HG03432 (cell line): Measurements from ENCODE around the gene ARSD.
"Not testable (repeated sequence)": the region's sequence is repeated elsewhere in the genome, so short reads cannot be mapped to it uniquely, and the experiment has no call there.

ENCODE experiments used
- ATAC-seq: cut with Tn5 transposase; IDR thresholded peaks from one replicate; pipeline ENCODE4 v1.9.1; 2021; ENCODE audit warnings: mild to moderate bottlenecking, moderate library complexity; ENCODE audit not compliant: unreplicated experiment

Gene ARSD

GRCh38 chrX:2933125-2933900 lies 4.2 kb upstream of the ARSD start:
- no peak for ATAC-seq

GRCh38 chrX:2931612-2932011 lies 2.5 kb upstream of the ARSD start:
- no peak for ATAC-seq

GRCh38 chrX:2931155-2931554 lies 2.0 kb upstream of the ARSD start:
- ATAC-seq, result no peak

- ATAC-seq, result no peak
Measured at GRCh38 chrX:2928191-2928582, 952 bp downstream of the ARSD start.

GRCh38 chrX:2926664-2927275 lies 2.4 kb downstream of the ARSD start:
- no peak for ATAC-seq

- not testable (repeated sequence) for ATAC-seq
Measured at GRCh38 chrX:2926255-2926654, 2.9 kb downstream of the ARSD start.

- ATAC-seq, result no peak
Measured at GRCh38 chrX:2924151-2924550, 5.0 kb downstream of the ARSD start.

GRCh38 chrX:2921750-2922149 lies 7.4 kb downstream of the ARSD start:
- no peak for ATAC-seq

- ATAC-seq, result no peak
Measured at GRCh38 chrX:2921193-2921592, 7.9 kb downstream of the ARSD start.

- no peak for ATAC-seq
Measured at GRCh38 chrX:2917767-2918166, 11.4 kb downstream of the ARSD start.

- no peak for ATAC-seq
Measured at GRCh38 chrX:2913118-2913517, 16.0 kb downstream of the ARSD start.

- no peak for ATAC-seq
Measured at GRCh38 chrX:2910109-2910508, 19.0 kb downstream of the ARSD start.

- no peak for ATAC-seq
Measured at GRCh38 chrX:2908125-2908685, 20.9 kb downstream of the ARSD start.

- no peak for ATAC-seq
Measured at GRCh38 chrX:2907295-2907694, 21.8 kb downstream of the ARSD start.

GRCh38 chrX:2903366-2903765 lies 25.8 kb downstream of the ARSD start:
- ATAC-seq, result no peak

GRCh38 chrX:2902841-2903240 lies 26.3 kb downstream of the ARSD start:
- no peak for ATAC-seq

GRCh38 chrX:2901367-2902036 lies 27.6 kb downstream of the ARSD start:
- ATAC-seq, result no peak

- ATAC-seq, result no peak
Measured at GRCh38 chrX:2898846-2899512, 30.2 kb downstream of the ARSD start.

GRCh38 chrX:2897690-2898623 lies 31.2 kb downstream of the ARSD start:
- ATAC-seq, result not testable (repeated sequence)

- no peak for ATAC-seq
Measured at GRCh38 chrX:2897311-2897689, 31.8 kb downstream of the ARSD start.
